Mucosa of gallbladder (tissue), 1 donor: Measurements from ENCODE around the gene FN1. TPM values are rescaled to one million over a fixed set of nuclear protein-coding genes. Genes with fewer than 3 reads are reported as not detected.

Experiments used
- DNase-seq: peaks from one replicate; pipeline ENCODE4 v3.0.0-alpha.2; 2020; ENCODE audit warnings: low spot score
- total RNA-seq: library from RNA; stranded (reverse); gene quantifications from one replicate; pipeline ENCODE4 v1.2.1, GENCODE V29; 2021
- donor health status: DM: no; HTN: no; CAD: no.

FN1 gene
- total RNA-seq, 1 donor from 2014 or later: 157 TPM

DNA sequence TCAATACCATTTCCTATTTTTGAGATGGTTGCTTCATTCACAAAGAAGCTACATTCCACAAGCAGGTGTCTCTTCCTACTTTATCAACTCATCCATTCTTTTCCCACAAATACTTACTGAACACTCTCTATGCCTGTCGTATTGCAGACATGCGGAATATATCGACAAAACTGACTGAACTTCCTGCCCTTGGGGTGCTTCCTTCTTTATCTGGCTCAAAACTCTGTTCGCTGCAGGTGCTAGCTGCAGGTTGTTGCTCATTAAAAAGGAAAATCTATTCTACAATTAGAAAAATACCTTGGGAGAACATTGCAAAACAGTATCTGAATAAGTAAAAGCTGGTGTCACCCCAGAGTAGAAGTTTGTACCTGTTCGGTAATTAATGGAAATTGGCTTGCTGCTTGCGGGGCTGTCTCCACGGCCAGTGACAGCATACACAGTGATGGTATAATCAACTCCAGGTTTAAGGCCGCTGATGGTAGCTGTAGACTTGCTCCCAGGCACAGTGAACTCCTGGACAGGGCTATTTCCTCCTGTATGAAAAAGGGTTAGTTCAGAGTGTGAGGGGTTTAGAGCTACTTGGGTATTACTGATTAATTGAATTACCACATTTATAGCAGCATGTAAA is 52.1 kb downstream of the FN1 start:
- DNase-seq: no peak

DNA sequence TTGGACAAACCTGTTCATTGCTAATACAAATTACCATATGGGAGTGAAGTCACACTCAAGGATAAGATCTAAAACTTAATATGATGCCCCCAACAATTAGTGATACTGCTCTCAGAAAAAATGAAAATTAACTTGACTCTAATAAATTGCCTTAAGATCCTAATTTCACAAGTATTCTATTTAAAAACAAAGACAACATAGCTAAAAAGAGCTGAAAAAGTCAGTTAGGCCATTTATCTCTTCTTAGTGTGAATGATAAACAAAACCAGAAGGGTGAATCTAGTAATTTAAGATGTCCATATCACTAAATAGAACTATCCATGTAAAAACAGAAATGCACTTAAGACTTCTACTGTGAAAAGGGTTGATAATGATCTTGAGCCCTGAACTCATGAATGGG is 53.4 kb downstream of the FN1 start:
- no peak for DNase-seq

DNA sequence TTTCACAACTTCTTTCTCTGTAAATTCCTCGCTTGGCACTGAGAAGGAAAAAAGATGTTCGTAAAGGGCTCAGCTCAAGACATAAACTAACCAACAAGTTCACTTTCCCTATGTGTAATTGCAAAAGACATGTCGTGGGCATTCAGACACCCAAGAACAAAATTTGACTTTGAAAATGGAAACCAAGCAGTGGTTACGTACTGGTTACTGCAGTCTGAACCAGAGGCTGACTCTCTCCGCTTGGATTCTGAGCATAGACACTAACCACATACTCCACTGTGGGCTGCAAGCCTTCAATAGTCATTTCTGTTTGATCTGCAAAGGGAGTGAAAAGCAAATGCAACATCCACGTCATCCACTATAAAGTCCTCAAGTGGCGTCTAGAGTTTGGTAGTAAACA is 53.9 kb downstream of the FN1 start:
- no peak for DNase-seq

DNA sequence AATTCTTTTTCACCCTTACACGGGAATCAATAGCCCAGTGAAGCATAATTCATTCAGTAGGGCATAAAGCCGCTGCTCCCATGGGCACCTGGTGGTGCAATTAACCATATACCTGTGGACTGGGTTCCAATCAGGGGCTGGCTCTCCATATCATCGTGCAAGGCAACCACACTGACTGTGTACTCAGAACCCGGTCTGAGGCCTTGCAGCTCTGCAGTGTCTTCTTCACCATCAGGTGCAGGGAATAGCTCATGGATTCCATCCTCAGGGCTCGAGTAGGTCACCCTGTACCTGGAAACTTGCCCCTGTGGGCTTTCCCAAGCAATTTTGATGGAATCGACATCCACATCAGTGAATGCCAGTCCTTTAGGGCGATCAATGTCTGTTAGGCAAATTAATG is 55.2 kb downstream of the FN1 start:
- DNase-seq: no peak

DNA sequence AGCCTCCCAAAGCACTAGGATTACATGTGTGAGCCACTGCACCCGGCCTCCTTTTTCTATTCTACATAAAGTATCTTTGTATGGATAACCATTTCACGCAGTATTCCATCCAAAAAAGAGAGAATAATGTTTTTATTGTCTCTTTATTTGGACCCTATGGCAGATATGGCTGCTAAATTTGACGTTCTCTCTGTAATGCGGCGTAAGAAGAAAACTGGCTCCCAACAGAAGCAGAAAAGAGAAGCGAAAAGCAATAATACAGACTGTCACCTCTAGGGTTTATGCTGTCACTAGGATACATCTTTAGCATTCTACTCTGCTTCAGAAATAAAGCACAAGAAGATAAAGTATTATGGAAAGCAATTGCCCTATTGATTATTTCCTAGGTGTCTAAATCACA is 55.9 kb downstream of the FN1 start:
- DNase-seq: no peak

DNA sequence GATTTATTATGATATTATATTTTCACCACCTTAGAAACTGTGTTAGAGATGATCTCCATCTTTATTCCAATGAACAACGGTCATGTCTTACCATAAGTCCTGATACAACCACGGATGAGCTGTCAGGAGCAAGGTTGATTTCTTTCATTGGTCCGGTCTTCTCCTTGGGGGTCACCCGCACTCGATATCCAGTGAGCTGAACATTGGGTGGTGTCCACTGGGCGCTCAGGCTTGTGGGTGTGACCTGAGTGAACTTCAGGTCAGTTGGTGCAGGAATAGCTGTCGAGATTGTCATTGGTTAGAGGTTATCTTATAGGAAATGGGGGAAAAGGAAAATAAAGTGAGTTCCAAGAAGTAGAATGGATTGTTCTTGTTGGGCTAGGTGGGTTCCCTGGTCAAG is 56.8 kb downstream of the FN1 start:
- DNase-seq: no peak

DNA sequence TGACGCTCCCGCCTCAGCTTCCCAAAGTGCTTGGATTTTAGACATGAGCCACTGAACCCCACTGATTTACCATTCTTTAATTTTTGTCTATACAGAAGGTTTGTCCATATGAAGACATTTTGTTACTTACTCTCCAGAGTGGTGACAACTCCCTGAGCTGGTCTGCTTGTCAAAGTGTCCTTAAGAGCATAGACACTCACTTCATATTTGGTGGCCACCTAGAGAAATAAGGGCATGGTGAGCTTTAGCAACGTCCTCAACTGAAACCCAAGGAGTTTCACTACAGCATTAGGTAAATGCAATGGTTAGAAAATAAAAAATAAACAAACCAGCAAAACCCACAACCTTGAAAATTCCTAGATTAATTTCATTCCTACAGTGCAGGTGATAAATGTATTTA is 57.8 kb downstream of the FN1 start:
- DNase-seq: no peak

DNA sequence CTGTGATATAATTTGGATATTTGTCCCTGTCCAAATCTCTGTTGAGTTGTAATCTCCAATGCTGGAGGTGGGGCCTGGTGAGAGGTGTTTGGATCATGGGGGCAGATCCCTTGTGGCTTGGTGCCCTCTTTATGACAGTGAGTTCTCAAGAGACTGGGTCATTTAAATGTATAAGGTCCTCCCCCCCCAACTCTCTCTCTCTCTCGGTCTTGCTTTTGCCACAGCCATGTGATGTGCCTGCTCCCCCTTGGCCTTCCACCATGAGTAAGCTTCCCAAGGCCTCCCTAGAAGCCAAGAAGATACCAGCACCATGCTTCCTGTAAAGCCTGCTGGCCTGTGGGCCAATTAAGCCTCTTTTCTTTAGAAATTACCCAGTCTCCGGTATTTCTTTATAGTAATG is 58.6 kb downstream of the FN1 start:
- DNase-seq: no peak

DNA sequence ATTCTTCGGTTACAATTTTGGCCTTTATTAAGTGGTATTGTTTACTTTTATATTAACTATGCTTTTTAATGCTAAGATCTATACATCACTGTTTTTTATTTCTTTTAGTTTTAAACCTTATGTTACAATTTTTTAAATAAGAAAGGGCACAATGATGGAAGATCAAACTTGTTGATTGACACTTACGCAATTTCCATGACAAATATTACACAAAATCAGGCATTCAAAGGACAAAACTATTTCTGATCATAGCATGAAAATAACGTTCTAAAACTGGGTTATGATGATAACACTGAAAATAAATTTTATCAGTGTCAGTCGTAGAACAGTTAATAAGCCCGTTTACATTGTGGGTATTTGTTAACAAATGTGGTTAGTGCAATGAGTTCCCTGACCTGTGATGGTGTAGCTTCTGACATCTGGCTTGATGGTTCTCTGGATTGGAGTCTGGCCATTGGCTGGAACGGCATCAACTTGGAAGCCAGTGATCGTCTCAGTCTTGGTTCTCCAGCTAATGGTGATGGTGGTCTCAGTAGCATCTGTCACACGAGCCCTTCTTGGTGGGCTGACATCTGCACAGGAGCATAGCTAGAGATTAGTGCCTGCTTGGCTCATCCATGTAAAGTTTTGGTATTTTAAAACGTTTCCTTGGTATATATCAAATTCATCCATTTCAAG is 59.6 kb downstream of the FN1 start:
- no peak for DNase-seq

DNA sequence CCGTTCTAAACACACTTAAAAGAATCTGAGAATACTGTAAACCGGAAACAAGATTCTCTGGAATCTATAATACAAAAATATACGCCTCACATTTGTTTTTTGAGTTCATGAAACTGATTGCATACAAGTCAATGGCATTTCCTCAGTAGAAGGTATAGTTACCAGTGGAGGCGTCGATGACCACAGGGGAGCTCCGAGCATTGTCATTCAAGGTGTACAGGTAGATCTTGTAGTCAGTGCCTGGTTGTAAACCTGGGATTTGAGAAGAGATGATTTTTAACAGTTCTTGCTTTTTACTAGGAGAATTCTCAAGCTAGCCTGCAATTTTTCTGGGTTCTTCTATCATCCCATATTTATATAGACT is 60.4 kb downstream of the FN1 start:
- no peak for DNase-seq

DNA sequence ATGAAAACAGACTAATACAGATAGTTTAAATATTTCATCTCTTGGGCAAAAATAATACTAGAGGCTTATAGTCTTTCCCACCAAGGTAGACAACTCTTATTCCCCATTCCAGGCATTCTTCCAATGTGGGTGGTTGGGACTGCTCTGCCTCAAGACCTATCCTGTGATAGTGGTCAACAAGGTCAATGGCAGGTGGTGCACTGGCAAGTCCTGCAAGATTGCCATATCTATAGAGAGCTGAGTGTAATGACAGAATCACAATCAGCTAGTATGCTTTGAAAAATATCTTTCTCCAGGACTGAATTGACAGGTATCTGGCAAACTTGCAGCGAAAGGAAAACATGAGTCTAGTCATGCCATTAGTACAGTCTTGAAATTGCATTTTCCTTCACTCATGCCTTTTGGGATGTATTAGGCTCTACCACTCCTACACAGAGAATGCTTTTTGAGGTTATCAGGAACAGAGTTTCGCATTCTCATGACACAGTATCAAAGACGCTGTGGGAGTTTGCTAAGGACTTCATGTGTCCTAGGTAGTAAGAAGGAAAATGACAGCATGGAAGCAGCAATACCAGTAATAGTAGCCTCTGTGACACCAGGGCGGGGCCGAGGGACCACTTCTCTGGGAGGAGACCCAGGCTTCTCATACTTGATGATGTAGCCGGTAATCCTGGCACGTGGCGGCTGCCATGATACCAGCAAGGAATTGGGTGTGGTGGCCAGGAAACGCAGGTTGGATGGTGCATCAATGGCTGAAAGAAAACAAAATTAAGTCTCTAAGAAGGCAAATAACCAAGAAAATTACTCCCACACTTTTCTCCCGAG is 61.0 kb downstream of the FN1 start:
- DNase-seq: no peak

DNA sequence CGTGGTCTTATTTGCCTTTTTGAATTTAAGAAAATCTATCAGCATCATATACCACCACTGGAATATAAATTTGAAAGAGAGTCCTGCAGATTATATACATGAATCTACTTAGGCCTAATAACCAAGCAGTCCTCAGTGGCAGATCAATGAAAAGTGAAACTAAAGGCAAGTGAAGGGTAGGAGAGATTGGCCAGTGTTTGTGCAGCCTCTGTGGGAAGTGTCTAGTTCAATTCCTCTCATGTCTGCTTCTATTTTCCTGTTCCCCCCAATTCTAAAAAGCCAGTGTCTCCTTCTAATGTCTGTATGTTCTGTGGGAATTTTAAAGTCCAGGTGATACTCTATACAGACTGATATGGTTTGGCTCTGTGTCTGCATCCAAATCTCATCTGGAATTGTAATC is 61.9 kb downstream of the FN1 start:
- no peak for DNase-seq

DNA sequence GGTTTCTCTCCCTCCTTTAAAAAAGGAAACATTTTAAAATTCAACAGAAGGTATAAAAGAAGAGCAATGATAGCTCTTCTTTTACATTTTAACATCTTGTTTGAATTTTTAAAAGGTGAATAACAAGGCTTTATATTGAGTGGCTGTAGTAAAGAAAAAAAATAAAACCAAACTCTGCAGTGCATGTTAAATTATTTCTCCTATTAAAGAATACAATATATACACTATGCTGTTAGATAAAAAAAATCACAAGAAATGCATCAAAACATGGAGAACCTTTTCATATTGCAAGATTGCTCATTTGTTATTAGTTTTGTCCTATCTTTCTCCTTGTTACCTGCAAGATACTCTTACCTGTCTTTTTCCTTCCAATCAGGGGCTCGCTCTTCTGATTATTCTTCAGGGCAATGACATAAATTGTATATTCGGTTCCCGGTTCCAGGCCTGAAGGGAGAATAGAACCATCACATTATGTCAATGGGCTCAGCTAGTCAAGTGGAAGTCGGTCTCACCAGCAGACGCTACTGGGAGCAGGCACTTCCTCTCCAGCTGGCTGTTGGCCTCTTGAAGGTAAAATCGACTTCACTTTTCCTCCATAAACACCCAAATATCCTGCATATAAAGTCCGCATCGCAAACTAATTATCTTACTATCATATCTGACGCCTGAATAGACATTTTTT is 62.8 kb downstream of the FN1 start:
- DNase-seq: no peak

DNA sequence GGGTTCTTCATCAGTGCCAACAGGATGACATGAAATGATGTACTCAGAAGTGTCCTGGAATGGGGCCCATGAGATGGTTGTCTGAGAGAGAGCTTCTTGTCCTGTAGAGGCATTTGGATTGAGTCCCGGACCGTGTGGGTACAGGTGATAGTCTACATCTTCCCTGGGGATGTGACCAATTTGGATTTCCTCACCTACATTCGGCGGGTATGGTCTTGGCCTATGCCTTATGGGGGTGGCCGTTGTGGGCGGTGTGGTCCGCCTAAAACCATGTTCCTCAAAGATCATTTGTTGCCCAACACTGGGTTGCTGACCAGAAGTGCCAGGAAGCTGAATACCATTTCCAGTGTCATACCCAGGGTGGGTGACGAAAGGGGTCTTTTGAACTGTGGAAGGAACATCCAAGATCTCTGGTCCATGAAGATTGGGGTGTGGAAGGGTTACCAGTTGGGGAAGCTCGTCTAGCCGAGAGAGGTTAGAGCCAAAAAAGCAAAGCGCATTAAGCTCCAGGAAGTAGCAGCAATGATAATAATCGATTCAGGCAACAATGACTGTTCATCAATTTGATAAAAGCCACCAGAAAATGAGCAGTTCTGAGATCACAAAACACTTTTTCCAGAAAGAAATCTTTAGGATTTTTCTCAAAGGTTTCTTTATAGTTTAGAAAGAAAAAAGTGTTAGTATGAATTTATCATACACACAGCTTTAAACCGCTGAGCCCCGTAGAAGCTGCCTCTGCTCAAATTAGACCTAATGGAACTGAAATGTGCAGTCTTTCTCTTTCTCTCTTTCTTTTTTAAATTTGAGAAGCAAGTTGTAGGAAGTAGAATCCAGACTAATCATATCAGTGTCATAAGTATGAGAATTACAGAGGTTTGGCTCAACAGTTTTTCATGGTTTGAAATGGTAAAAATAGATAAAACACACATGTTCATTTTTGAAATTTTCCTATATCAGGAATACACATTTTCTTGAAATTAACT is 63.7 kb downstream of the FN1 start:
- DNase-seq: no peak

DNA sequence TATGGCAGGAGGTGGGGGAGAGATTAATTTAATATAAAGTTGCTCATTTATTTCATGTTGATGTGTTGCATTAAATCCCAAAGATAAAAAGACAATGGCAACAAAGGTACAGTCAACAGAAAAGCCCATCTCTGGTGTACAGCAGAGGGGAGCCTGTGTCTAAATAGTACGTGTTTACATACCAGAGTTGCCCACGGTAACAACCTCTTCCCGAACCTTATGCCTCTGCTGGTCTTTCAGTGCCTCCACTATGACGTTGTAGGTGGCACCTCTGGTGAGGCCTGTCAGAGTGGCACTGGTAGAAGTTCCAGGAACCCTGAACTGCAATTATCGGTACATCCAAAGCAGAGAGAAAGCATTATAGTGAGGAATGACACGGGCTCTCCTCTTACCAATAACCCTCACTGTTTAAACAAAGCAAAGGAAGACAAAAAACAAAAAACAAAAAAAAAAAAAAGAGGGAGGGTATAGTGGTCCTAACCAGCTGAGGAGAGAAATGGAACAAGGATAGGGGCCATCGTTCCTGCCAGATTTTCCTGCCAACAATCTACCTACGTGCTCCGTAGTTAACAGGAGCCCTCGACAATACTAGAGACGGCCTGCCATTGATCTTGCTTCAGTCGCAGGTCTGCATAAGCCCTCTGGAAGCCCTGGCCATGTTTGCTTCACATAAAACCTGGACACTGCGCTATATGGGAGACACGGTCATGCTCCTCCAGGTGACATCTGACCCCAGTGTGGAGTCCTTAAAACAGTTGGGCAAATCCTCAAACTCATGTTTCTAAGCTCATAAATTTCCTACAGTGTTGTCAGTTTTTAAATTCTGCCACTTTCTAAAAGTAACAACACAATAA is 65.5 kb downstream of the FN1 start:
- DNase-seq: no peak

DNA sequence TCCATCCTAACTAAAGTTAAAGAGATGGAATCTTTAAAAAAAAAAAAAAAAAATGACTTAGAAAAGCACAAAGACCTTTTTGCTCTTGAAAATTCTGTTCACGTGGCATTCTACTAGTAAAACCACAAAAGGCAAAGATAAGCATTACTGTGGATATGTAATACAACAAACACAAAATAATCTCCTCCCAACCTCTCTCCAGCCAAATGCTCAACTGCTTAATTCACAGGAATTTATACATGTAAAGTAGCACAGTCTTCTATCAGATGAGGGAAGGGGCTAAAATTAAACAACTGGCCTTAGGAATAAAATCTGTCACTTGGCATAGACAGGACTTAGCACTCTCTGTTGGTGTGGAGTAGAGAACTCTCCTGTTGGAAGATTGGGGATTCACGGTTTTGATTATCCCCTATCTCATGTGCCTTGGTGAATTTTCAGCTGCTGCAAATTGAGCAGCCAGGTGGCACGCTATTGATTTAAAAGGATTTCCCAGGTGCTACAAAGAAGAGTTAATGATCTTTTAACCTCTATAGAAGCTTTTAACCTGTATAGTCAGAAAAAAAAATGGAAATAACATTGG is 66.6 kb downstream of the FN1 start:
- DNase-seq: no peak

DNA sequence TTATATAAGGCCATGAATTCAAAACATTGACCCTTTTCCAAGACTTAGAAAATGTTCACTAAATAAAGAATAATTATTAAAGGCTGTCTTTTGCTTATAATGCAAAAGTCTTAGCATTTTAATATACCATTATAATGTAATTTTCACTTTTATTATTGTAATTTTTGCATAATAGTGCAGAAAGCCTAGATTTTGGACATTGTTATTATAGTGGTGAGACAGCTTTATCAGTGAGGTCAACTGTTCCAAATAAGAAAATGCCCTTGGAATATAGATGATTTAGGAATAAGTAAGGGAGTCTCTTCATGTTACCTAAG is 67.4 kb downstream of the FN1 start:
- no peak for DNase-seq

DNA sequence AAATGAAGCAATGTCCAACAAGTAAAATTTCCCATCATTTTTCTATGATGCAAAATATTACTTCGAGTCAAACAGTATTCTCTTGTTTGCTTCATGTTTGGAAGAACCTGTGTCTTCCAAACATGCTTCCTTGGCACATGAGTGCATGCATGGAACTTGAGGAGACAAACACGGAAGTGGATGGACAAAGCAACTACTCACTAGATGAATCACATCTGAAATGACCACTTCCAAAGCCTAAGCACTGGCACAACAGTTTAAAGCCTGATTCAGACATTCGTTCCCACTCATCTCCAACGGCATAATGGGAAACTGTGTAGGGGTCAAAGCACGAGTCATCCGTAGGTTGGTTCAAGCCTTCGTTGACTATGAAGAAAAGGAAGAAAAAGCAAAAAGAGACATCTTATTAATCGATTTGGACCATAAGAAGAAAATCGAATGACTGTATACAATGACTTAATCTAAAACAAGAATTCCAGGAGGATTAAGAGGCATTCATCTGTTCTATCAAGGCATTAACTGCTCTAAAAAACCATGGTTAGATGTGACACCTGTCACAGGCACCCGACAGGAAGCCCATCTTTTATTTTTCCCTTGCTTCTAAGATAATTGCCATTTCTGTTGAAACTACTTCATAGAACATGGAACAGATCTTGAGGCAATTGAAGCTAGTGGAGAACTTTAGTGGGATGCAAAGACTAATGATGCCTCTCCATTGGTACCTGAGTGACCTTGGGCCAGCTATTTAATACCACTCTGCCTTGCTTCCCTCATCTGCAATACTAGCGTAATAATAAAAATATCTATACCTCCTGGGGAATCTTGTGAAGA is 68.0 kb downstream of the FN1 start:
- no peak for DNase-seq

DNA sequence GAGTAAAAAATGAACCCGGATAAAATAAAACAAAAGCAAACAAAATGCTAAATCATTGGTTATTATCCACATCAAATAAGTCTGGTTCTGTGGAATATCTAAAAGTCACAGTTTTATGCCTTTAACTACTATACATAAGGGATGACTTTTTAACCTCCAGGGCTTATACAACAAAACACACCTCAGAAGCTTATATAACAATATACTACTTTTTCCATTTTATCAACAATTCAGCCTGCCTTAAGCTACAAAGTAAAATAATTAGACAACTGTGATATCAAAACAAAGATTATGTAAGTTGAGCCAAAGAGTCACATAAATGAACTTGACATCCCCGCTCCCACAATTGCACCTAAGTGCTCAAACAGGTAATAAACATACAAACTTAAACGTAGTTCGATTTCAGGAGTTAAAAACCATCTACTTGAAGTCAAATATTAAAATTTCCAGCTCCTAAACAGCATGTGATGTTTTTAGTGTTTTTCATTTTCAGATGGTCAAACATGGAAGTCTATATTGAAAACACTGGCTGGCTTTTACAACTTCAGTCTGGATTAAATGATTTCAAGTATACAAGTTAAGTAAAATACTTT is 69.3 kb downstream of the FN1 start:
- no peak for DNase-seq
